HG02610 (cell line): ENCODE measurements around the gene SEMA3D.

ENCODE experiments used
- ATAC-seq: cut with Tn5 transposase; IDR thresholded peaks from one replicate; pipeline ENCODE4 v1.9.1; 2021; ENCODE audit warnings: mild to moderate bottlenecking, moderate library complexity; ENCODE audit not compliant: unreplicated experiment

Gene SEMA3D

DNA sequence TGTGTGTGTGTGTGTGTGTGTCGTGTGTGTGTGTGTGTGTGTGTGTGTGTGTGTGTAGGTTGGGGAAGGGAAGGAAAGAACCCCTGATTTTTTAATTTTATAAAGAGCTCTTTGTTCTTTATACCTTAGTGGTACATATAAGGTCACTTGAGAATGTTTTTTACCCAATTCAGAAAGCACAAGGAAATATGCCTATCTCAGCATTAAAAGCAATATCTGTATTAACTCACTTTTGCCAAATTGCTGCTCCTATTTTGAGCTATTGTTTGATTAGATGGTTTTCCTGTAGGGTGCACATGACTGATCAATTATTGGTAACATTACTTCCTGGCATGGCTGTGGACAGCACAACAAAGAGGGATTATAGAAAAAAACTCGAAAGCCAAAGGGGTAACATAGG is 60.5 kb downstream of the SEMA3D start:
- ATAC-seq = no peak

DNA sequence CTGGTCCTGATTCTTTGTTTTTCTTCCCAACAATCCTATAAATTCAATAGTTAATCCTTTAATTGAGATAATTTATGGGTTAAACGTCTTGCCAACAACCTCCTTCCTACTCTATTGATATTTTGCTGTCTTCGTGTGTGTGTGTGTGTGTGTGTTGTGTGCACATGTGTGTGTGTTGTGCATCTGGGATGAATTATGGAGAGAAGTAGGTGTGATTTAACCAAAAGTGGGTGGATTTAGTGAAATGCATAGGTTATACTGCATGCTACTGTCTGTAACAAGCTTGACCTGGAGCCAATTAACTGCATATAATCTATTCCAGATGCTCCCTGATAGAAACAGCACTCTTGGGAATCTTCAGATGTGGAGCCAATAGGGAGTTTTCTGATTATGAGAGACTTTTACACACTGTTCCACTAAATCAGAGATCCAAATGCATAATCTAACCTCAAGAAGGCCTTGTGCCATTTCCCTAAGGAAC is 61.2 kb downstream of the SEMA3D start:
- ATAC-seq = no peak

DNA sequence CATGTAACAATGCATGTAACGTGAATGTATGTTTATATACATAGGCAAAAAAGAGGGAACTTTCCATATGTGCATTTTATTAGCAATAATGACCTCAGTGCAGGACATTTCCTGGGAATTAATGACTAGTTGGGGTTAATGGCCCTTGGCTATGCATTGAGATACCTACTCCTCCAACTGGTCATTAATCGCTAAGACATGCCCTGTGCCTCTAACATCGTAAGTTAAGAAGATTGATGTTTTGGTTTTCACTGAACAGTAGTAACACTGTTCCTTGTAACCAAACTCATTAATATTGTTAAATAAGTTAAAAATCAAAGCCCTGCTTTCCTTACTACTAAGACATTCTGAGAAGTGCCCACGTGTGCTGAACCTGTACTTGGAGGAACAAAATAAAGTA is 61.7 kb downstream of the SEMA3D start:
- no peak for ATAC-seq

DNA sequence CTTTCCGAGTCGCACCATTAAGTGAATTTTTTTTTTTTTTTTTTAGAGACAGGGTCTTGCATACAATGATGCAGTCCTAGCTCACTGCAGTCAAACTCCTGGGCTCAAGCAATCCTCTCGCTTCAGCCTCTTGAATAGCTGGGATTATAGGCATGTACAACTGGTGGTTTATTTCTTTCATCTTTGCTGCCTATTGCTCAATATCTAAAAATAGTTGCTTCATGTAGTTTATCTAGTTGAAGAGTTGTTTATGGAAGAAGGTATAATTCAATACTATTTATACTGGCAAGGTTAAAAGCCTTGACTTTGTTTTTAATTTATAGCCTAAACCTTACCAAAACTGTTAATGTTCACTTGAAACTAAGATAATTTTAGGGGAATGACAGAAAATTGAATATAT is 66.9 kb downstream of the SEMA3D start:
- ATAC-seq = no peak

DNA sequence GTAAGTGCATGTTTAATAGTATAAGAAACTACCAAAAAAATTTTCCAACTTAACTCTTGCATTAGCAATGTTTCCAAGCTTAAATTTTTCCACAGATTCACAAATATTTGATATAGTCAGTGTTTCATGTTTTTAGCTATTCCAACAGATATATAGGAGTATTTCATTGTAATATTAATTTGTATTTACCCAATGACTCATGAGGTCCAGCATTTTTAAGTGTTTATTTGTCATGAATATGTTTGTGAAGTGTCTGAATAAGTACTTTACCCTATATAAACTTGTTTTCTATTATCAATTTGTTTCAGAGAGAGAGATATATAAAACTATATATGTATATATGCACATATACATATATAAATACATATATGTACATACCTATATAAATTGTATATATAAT is 71.0 kb downstream of the SEMA3D start:
- ATAC-seq = no peak

DNA sequence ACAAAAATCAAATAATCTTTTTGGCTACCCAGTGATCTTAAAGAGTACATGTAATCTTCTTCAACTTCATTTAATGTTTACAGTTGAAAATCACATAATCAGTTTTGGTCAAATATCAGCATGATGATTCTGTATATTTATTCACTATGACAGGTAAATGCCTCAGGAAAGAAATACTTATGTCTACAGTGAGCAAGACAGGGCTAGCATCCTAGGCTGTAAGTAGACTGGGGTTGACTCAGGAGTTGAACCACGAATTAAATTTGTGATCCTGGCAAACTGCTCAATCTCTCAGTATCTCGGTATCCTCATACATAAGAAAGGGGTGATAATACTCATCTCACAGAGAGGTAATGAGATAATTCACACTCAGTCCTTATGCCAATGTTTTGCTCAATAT is 71.8 kb downstream of the SEMA3D start:
- ATAC-seq = no peak

DNA sequence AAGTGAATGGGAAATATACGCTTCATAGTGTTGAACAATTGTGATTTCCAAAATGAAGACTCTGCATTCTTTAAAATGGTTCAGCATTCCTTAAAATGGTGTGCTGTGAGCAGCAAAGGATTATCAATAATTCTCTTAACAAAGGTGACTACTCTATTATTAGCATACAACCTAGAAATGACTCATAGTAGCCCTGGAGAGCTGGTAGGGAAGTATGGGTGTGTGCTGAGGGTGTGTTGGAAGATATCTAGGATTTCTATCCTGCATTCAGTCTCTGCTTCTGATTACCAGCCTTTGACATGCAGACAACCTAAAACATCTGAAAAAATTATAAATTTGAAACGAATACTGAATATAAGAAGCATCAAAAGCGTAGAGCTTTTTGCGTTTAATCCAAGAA is 72.5 kb downstream of the SEMA3D start:
- no peak for ATAC-seq

DNA sequence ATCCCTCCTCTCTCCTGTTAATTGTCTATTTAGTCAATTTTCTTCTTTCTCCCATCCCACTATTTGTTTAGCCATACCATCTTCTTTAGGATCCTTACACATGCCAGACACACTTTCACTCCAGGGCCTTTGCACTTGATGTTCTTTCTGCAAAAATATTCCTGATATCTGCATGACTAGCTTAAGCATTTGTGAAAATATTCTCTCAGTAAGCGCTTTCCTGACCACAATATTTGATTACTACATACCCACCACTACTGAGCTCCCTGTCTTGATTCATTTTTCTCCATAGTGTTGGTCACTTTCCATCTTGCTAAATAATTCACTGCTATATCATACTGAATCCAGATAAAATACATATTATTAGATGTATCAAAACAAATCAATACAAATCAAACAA is 75.1 kb downstream of the SEMA3D start:
- ATAC-seq = no peak

DNA sequence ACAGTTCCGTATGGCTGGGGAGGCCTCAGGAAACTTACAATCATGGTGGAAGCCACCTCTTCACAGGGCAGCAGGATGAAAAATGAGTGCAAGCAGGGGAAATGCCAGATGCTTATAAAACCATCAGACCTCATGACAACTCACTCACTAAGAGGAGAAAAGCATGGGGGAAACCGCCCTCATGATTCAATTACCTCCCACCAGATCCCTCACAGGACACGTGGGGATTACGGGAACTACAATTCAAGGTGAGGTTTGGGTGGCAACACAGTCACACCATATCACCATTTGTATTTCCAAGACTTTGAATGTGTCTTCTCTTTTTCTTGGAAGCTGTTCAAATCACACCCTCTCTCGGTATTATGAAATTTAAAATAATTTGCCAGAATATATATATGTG is 80.1 kb downstream of the SEMA3D start:
- ATAC-seq = no peak

DNA sequence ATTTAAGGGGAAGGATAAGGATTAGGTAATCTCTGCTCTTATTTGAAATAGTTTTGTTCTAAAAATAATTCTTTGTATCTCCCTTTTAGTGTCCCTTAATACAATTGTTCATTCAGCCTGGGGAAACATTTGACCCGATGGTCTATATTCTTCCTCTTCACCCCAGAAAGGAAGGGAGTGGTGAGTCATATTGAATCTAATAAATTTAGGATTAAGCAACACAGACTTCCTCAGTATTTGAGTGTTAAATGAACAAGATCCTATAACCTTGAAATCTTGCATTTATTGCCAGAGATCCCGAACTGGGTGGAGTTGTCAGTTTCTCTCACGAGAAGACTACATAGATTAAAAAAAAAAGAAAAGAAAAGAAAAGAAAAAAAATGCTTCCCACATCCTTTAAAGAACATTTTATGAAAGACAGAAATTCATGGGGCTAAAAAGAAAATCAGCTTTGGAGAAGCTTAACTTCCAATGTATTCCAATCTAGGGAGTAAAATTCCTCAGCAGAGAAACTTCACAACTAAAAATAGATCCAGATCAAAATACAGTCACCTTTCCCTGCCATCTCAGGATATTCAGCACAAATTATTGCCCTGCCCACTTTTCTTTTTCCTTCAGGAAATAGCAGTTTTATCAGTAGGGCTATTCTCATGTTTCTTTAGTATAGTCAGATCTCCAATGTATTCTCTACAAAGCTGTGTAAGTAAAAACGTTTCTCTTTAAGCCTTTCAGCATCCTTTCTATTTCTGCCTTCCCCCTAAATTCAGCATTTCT is 82.2 kb downstream of the SEMA3D start:
- no peak for ATAC-seq

DNA sequence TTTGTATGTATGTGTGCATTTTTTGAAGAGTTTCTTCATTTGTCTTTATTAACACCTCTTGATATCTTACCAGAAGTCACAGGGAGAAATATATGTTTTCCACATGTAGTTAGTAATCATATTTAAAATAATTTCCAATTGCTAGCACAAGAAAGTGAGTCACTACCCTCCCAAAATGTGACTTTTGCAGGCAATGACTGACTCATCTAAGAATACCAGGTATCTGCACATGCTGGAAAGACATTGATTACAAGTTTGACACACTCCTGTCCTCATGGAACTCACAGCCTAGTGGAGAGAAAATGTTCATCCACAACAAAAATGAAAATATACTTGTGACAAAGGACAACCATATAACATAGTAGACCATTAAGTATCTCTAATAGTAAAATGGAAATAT is 82.9 kb downstream of the SEMA3D start:
- no peak for ATAC-seq

DNA sequence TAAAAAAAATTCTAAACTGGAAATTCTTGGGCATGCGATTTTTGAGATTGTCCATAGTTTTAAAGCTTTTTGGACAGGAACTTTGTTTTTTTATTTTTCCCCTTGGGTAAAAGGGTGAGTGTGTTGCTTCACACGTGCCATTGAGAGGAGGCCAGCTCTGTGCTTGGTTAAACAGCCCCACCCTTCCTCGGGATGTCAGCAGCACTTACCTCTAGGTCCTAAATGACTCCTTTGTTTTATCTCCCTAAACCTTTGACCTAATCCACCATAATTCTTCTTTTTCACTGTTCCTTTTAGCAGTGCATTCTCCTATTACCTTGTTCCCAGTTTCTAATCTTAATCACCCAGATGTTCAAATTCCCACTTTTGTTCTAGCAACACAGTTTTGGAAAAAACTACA is 83.5 kb downstream of the SEMA3D start:
- ATAC-seq = no peak

DNA sequence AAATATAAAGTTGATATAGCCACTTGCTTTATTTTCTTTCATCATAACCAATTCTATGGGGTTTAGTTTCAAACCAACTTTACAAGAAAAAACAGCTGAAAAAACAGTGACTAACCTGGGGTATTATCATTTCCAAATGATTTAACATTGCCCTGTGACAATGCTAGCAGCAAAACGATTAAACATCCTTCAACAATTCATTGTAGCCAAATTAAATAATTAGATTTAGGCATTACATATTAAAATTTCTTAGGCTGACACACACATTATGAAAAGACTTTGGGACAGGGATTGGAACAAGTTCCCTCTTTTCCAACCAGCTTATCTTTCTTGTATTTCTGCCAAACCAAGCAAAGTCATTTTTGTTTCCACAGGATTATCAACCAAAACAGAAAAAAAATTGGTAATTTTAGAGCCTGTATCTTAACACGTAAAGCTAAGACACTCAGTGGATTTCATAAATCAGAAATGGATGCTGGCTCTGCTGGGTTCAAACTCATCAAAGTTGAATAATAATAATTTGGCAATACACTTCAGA is 84.0 kb downstream of the SEMA3D start:
- ATAC-seq = no peak

DNA sequence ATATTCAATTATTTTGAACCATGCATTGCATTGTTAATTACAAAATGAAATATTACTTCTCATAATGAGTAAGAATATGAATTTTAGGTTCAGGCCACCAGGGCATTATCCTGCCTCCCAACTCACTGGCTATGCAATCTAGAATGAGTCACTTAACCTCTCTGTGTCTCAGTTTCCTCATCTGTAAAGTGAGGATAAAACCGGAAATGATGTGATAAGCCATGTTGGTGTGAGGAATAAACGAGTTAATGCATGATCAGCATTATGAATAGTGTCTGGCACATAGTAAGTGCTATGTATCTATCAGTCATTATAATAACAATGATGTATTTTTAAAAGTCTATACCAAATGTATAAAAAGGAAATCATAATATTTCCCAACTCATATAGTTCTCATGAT is 85.5 kb downstream of the SEMA3D start:
- no peak for ATAC-seq

DNA sequence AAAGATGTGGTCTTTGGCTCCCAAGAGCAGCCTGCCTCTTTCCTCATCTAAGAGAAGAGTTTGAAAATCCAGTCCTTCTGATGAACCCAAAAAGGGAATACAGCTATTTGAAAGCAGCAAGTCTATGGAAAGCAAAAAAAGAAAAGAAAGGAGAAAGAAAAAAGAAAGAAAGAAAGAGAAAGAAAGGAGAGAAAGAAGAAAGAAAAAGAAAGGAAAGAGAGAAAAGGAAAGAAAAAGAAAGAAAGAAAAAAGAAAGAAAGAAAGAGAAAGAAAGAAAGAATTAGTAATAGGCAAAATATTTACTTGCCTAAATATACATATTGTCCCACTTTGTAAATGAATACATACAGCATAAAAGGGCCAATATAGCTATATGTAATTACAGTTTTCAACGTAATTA is 89.0 kb downstream of the SEMA3D start:
- no peak for ATAC-seq

DNA sequence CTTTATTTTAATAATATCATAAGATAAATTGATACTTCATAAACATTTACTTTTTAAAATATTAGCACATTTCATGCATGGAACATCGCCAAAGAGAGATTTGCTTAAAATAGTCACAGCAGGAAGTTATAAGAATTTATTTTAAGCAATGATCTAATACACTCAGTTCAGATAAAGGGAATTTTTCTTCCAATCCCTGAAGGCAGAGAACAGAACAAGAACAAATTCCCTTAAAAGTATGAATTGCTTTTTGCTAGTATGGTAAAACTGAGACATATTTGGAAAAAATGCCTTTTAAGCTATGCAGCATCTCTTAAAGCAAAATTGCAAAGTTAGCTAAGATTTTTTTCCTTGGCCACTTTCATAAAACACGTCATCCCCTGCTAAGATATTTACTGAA is 91.0 kb downstream of the SEMA3D start:
- ATAC-seq = no peak

DNA sequence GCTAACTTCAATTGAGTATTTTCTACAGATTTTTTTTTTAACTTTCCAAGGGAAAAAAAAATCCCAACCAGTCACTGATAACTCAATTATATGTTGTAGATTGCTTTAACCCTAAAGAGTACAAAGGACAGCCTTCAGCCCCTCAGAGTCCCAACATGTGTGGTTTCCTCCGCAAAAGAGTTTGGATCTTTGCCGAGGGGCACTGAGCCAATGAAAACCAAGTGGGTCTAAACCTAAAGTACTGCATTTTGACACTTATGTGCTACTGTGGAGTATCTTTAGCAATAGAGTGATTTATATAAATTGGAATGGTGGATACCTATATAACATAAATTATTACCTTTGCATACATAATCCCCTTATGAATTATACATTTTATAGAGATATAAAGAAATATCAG is 91.5 kb downstream of the SEMA3D start:
- ATAC-seq = no peak

DNA sequence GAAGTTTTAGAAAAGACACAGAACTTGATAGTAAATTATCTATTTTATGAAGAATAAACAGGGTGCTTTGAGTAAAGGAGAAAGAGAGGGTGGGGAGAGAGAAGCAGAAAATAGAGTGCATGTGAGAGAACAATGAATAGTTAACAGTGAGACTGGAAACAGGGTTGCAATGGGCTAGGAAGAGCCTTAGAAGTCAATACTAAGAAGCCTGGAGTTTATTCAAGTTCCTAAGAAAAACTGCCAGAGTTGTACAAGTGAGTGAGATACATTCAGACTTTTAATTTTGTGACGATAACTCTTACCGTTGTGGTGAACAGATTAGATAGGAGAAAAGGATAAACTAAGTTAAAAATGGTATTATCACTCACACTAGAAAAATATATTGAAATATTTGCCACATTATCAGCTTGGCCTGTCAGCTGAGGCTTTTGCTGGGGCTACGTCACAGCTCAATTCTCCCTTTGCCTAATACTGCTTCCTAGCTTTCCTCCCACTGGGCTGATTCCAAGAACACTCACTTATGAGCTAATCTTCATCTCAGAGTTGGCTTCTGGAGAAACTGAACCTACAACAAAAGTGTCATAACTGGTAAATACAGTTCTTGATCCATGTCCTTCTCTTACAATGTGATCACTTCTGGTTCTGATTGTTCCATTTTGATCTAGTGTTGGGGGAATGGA is 92.7 kb downstream of the SEMA3D start:
- no peak for ATAC-seq

DNA sequence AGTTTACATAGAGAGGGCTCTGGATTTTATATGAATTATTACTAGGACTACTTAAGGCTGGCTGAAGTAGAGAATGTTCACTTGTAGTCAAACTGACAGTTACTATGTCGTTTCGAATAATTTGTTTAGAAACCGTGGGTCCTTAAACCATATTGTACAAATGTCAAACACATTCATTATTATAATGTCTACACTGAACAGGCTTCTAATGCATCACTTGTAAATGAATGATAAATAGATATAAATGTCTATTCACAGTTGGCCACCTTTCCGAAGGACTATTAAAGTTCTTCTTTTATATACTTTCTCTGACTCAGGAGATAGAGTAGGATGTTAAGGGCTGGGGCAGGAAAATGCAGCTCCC is 95.3 kb downstream of the SEMA3D start:
- ATAC-seq = no peak

DNA sequence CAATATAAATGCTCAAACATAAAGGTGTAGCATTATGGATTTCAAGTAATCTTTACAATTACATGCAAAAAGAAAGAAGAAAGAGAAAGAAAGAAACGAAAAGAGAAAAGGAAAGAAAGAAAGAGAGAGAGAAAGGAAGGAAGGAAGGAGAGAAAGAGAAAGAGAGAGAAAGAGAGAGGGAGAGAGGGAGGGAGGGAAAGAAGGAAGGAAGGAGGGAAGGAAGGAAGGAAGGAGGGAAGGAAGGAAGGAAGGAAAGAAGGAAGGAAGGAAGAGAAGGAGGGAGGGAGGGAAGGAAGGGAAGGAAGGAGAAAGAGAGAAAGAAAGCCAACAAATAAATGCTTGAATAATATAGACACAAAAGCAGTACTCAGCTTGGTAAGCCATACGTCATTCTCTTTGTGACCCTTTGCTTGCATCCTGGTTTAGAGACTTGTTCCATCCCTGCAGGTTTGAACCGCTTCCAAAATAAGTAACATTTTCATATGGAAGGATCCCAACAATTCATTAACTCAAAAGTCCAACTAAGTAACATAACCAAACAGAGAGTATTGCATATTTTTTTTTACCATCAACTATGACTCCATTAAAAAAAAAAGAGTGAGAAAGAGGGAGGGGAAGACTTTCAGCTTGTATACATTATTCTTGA is 95.8 kb downstream of the SEMA3D start:
- ATAC-seq = no peak

DNA sequence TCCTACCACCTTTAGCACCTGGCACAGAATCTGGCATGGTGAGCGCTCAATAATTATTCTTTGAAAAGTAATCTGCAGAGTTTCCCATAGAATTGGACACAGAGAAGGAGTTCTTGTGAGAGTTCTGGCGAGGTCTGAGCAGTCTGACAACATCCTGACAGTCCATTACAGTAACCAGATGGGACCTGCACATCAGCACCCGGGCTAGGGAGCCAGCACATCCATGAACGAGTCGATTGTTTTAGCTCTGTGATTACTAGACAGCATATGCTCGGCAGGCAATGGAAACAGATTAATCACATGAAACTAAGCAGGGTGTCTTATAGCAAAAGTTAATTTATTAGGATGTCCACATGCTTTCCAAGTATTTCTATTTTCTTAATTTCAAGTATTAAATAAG is 96.7 kb downstream of the SEMA3D start:
- no peak for ATAC-seq

DNA sequence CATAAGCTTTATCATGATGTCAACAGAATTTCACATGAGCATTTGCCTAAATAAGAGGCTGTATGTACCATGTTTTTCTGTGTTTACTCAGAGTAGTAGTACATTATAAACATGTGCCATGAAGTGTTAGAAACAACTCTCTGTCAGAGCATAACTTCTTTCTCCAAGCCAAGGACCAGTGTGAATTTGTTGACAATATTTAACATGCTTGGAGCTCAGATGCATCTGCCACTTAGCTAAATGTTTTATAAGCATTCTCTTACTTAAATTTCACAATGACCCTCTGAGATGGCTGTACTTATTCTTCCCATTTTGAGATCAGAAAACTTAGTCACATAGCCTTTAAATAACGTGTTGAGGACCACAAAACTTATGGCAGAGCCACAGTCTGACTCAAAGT is 105.0 kb downstream of the SEMA3D start:
- no peak for ATAC-seq
